G401.6 (cell line): ENCODE measurements around the gene SCAF1.
"Not testable (repeated sequence)": the region's sequence is repeated elsewhere in the genome, so short reads cannot be mapped to it uniquely, and the experiment has no call there.

Experiments used
- FAIRE-seq: peaks from 2 replicates; lab custom pipeline; 2012; peaks lifted over from hg19 to GRCh38; lab: Jason Lieb, UNC

SCAF1 gene

GRCh38 chr19:49614096-49614833 lies 27.7 kb upstream of the SCAF1 start:
- no peak for FAIRE-seq

DNA sequence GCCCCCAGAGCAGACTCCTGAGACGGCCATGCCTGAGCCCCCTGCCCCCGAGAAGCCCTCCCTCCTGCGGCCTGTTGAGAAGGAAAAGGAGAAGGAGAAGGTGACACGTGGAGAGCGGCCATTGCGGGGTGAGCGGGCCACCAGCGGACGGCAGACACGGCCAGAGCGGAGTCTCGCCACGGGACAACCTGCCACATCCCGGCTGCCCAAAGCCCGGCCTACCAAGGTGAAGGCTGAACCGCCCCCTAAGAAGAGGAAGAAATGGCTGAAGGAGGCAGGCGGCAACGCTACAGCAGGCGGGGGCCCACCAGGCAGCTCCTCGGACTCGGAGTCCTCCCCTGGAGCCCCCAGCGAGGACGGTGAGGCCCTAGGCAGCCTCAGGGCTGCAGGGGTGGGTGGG lies 26.1 kb upstream of the SCAF1 start:
- no peak for FAIRE-seq

GRCh38 chr19:49616532-49616931 lies 25.5 kb upstream of the SCAF1 start:
- no peak for FAIRE-seq

- no peak for FAIRE-seq
Observed at GRCh38 chr19:49616945-49617344, 25.1 kb upstream of the SCAF1 start.

DNA sequence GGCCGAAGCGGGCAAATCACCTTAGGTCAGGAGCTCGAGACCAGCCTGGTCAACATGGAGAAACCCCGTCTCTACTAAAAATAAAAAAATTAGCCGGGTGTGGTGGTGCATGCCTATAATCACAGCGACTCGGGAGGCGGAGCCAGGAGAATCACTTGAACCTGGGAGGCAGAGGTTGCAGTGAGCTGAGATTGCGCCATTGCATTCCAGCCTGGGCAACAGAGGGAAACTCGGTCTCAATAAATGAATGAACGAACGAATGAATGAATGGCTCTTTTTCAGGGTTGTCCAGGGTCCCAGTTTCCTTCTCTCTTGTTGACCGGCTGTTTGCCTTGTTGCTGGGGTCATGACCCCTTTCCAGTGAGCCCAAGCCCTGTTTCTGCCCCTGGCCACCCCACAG lies 24.1 kb upstream of the SCAF1 start:
- not testable (repeated sequence) for FAIRE-seq

DNA sequence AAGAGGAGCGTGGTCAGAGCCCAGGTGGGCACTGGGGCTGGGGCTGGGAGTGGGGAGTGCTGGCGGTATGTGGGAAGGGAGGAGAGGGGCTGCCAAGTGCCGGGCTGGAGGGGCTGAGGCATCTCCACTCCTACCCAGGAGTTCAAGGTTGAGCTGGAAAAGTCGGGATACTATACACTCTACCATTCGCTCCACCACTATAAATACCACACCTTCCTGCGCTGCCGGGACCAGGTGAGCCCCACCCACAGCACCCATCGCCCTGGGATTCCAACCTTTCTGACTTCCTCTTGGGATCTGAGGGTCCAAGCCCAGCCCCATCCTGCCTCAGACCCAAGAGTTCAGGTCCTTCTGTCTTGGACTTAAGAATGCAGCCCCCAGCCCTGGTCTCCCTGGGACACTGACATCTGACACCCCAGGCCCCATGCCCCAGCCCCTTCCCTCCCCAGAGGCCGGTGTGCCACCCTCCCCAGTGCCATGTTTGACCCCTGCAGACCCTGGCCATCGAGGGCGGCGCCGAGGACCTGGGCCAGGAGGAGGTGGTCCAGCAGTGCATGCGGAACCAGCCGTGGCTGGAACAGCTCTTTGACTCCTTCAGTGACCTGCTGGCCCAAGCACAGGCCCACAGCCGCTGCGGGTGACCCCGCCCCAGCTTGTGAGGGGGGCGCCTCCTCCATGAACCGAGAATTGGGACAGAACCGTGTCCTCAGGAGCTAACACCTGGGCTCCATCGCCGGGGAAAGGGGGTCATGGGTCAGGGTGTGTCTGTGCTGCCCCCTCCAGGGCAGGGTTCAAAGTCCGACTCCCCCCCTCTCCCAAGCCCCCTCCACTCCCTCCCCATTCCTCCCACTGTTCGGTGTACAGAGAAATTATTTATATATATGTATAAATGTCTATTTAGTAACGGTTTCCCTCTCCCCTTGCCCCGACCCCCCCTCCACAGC lies 16.8 kb upstream of the SCAF1 start:
- no peak for FAIRE-seq

- no peak for FAIRE-seq
Observed at GRCh38 chr19:49626226-49626625, 15.8 kb upstream of the SCAF1 start.

DNA sequence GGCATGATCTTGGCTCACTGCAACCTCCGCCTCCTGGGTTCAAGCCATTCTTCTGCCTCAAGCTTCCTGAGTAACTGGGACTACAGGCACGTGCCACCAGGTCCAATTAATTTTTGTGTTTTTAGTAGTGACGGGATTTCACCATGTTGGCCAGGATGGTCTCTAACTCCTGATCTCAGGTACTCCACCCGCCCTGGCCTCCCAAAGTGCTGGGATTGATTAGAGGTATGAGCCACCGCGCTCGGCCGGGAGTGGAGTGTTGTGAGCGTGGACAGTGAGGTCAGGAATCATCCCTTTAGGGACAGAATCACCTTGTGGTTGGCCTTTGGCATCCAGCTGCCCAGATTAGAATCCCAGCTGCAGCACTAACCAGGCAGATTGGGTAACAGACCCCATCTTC lies 12.3 kb upstream of the SCAF1 start:
- no peak for FAIRE-seq

DNA sequence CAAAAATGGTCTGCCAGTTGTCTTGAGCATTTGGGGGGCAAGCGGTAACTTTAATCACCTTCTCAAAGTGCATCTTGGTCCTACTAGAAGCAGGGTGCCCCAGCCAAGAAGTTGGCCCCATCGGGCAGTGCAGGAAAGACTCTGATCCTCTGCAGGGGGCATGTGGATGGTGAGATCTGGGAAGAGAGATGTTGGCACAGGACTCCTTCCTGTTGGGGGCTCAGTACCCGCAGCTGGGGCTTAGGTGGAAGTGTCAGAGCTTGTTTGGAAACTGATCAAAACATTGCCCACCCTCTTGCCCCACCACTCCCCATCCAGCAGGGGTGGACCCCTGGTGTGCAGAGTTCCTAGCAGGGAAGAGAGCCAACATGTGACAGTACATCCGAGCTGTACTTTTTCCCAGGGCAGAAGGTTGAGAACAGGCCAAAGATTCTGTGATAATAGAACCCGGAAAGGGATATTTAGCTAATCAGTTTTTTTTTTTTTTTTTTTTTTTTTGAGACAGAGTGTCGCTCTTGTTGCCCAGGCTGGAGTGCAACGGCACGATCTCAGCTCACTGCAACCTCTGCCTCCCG lies 10.9 kb upstream of the SCAF1 start:
- FAIRE-seq, result no peak

- no peak for FAIRE-seq
Observed at GRCh38 chr19:49631610-49632192, 10.3 kb upstream of the SCAF1 start.

- FAIRE-seq, result no peak
Observed at GRCh38 chr19:49632576-49632975, 9.4 kb upstream of the SCAF1 start.

GRCh38 chr19:49633273-49633672 lies 8.7 kb upstream of the SCAF1 start:
- FAIRE-seq, result not testable (repeated sequence)

DNA sequence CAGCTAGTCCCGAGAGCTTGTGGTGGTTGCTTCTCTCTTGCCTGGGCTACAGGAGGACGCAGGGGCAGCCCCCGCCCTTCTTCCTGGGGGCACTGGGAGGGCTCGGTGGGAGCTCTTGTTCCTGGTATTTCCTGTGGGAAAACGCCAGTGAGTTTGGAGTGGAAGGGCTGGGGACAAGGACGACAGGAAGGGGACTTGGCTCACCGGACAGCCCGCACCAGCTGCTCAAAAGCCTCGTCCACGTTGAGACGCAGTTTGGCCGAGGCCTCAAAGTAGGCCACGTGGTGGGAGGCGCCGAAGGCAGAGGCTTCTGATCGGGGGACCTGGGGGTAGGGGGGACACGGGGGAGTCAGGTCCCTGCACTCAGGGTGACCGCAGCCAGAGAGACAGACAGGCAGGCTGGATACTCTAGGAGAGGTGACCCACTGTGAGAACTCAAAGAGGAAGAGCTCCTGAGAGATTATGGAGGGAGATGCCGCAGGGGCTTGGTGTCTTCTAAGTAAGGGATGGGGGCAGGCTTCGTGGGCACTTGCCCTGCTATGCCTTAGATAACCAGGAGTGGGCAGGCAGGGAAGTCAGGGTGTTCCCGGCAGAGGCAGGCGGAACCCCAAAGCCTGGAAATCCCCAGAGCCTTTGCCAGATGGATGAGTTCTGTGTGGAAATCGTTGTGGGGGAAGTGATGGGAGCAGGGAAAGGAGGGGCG lies 6.3 kb upstream of the SCAF1 start:
- FAIRE-seq, result no peak

DNA sequence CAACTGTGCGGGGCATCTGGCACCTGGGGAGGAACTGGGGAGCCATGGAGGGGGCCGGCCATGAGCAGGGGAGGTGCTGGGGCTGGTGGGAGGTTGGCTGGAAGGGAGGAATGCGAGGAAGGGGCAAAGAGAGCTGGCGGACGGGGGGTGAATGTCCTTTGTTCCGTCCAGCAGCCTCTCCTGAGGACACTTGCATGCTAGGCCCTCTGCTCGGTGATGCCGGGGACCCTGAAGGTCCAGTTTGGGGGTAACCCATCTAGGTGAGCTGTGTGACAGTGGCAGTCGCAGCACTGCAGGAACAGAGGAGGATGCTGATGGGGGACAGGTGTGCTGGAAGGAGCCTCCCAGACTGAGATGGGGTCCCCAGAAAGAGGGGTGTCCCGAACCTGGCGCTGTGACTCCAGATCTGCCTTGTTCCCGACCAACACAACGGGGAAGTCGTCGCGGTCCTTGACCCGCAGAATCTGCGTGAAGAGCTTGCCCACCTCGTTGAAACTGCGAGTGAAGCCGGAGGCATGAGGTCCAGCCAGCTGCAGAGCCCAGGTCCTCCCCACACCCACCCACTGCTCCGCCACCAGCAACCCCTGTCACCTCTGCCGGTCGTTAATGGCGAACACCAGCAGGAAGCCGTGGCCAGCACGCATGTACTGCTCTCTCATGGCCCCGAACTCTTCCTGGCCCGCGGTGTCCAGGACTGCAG lies 5.6 kb upstream of the SCAF1 start:
- no peak for FAIRE-seq

DNA sequence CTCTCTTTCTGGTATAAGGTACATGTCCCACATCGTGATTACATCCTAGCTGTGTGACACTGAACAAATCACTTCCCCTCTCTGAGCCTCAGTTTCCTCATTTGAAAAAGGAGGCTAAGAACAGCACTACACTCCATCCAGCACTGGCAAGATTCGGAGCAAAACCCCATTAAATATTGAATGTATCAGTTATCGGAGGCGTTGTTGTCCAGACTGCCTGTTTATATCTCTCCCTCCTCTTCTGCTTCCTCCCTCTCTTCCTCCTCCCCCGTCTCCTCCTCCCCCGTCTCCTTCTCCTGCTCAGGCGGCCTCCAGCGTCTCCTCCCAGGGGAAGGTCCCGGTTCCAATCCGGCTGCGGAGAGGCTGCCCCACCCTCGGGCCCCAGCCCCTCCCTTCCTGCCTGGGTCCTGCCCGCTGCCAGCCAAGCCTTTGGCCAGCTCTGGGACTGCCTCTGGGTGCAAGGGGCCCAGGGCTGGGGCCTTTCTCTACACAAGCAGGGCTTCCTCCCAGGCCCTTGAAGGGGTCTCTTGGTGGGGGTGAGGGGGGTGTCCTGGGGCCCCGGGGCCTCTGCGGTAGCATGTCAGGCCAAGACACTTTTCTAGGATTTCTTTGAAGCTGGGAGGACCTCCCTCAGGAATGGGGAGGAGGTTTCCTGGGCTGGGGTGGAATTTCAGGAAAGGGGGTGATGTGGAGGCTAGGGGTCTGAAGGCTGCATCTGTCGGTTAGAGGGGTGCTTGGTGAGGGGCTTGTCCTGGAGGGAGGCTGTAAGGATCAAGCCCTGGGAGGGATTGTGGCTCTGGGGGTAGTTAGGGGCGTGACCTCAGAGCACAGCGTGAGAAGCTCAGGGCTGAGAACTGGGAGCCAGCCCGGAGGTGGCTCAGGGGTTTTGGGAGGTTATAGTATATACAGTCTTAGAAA lies 3.9 kb upstream of the SCAF1 start:
- FAIRE-seq, result peak; percentile 50

- FAIRE-seq, result no peak
Observed at GRCh38 chr19:49639401-49640112, 2.5 kb upstream of the SCAF1 start.

DNA sequence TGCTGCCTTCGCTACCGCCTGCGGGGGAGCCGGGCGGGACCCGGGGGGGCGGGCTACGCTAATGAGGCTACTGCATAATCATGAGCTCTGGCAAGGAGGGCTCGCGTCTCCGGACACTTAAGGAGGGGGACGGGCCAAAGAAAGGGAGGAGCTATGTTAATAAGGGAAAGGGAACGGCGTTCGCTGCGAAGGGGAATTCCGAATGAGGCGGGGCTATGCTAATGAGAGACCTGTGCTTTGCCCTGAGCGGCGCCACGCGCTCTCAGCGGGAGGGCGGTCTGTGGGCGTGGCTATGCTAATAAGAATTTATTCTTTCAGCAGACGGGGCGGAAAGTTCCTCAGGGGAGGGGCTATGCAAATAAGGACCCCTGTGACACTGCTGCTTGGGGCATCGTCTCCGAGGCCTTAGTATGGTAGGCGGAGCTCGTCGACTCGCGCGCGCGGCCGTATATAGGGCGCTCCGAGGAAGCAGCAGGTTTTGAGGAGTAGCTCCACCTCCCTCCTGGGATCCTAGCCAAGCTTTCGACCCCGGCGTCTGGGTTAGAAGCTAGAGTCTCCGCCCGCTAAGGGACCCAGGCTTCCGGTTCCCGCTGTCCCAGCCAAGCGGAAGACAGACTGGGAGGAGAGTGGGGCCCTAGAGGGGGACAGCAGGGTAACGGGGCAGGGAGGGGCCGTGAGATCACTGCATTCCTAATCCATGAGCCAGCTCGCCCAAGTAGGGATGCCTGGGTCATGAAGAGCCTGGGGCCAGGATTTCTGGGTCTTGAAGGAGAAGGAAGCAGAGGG lies 1.7 kb upstream of the SCAF1 start, which contains the start of gene RRAS:
RRAS (minus strand) TSS at position 31 of the 786 bp plus-strand sequence. CDS start 45 bp downstream, outside the sequence.
- FAIRE-seq, result peak; percentile 100

DNA sequence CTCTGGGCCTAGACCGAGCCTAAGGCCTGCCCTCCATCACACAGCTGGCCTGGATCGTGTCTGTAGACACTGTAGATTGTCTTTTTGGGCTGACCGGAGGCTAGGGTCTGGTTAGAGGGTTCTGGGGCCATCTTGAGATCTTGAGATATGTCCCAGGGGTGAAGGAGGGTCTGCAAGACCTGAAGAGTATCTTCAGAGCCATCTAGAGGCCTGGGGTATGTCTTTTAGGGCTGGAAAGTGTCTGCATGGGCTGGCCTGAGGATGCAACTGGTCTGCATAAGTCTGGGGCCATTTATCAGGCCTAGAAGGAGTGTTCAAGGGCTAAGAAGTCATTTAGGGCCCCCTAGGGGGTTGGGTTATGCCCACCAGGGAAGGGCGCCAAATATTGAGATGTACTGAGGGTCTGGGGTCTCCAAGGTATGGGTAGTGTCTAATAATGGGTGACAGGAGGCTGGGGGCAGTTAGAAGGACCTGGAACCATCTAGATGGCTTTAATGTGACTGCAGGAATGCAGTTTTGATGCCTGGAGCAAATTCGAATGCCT lies 555 bp downstream of the SCAF1 start:
- FAIRE-seq, result no peak
